DMS114 treated with DMSO at 0.1 percent for 48 hours (cell line): ENCODE data around the gene ABCB11.
"Not testable (repeated sequence)": the region's sequence is repeated elsewhere in the genome, so short reads cannot be mapped to it uniquely, and the experiment has no call there.

Source experiments
- DNase-seq: peaks from one replicate; lab custom pipeline; 2025; ENCODE audit not compliant: unreplicated experiment; lab: John Stamatoyannopoulos, UW

ABCB11 gene

DNA sequence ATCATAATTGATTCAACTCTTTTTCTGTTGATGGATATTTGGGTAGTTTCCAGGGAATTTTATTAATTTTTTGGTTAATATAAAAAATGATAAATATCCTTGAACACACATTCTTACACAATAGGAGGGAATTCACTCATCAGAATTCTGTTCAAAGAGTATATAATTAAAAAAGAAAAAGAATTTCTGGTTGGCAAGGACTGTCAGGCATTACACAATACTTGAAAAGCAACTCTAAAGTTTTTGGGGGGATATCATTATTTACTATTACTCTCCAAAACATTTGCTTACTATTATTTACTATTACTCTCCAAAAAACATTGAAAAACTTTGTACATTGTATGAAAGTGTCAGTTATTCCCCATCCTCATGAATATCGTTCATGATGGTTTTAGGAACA, 92.1 kb downstream of the ABCB11 start:
- DNase-seq: no peak

DNA sequence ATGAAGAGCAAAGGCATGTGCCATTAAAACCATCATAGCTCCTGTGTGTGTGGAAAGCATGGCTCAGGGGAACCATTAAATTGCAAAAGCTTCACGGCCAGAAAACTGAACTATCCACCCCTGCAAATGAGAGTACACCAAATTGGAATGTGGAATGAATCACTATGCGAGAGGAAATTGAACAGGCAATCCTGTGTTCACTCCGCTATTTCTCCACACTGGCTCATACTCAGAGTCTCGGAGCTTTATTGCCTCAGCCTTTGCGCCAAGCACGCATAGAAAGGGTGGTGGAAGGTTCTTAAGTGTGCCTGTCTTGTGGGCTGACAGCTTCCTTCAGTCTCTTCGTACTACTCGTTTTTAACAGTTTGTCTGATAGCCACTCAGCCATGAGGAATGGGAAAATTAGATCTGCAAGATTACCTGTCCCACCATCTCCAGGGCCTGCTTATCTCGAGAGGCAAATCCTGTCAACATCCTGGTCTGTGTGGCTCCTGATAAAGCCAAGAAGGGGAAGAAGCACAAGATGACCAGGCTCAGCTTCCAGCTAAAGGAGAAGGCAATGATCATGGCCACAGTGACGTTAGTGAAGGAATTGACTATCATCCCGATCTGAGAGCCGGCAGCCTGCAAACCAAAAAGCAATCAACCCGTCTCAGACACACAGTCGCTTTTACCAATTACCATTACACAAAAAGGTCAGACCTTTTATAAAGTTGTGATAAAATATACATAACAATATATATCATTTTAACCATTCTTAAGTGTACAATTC, 95.1 kb downstream of the ABCB11 start:
- DNase-seq: no peak

DNA sequence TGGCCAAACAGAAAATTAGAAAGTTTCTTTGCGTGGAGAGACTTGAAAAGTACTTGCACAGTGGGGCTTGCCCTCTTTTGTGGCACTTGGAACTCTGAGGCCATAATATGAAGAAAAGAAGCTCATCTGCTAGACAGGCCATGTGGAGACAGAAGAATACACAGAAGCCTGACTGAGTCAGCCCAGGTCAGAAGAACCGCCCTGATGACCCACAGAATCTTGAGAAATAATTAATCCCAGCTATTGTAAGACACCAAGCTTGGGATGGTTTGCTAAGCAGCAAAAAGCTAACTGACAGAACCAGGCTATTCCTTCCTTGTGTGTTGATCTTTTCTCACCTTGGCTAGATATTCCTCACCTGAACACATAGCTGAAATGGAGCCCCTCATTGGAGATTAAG, 96.3 kb downstream of the ABCB11 start:
- DNase-seq: no peak

DNA sequence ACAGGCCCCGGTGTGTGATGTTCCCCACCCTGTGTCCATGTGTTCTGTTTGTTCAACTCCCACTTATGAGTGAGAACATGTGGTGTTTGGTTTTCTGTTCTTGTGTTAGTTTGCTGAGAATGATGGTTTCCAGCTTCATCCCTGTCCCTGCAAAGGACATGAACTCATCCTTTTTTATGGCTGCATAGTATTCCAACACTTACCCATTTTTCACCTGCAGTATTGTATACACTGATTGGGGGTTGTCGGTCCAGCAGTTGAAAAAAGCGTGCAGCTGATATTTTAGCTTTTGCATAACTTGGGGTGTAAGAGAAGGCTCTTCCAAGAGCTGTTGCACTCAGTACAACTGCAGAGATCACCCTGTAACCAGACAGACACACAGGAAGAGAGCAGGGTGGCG, 99.0 kb downstream of the ABCB11 start:
- DNase-seq: not testable (repeated sequence)

DNA sequence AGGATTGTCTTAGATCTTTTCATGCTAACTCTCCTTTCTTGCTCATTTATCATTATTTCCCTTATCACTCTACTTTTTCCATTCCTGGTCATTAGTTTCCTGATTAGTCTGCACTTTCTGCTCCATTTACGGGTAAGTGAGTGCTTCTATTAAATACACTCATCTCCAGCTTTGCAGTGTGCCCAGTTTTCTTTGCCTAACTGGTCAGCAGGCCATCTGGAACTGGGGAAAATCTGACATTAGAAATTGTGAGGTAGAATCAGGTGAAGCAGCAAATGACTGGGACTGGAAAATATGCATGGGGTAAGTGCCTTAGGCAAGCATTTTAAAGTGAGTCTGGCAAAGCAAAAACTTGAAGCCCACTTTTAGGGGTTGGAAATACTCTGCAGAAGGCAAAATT, 100.9 kb downstream of the ABCB11 start:
- DNase-seq: no peak

DNA sequence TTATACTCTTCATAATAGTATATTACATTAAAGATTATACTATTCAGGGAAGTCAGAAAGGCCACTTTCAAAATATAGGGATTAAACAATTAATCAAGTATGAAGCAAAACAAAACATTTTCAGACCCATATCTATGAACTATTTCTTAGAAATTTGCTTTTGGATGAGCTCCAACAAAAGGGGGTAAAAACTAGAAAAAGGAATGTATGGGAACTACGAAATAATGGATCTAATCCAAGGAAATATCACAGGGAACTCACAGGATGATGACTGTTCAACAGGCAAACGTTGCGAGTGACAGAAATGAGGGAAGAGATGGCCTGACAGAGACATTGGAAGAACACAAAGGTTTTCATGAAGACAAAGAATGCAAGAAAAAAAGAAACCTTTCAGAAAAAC, 102.1 kb downstream of the ABCB11 start:
- DNase-seq: no peak

DNA sequence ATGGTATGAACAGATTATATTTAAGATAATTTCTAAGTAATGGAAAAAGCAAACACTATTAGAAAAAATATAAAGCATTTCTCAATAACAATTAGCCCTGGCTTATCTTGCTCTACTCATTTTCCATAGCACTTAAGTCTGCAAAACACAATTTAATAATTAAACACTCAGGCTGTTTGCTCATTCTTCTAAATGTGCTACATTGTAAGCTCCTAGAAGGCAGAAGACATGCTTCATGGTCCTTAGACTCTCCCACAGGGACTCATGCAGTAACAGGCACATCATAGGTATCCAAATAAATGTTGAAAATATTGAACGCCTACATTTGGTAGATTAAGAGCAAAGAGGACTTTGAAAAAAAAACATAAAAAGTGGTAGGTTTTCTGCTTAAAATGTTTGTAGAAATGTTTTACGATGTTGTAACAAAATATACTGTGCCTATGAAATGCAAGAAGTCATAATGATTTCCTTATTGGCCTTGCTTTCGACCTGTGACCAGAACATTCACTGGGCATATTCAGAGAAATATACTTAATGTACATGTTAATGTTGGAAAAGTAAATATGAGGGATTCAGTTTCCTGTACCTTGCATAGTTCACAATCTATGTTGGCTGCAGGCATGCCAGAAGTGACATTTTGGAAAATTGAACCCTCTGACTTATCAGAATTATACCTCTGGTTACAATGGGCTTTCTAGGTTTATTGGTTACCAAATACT, 102.9 kb downstream of the ABCB11 start:
- no peak for DNase-seq

DNA sequence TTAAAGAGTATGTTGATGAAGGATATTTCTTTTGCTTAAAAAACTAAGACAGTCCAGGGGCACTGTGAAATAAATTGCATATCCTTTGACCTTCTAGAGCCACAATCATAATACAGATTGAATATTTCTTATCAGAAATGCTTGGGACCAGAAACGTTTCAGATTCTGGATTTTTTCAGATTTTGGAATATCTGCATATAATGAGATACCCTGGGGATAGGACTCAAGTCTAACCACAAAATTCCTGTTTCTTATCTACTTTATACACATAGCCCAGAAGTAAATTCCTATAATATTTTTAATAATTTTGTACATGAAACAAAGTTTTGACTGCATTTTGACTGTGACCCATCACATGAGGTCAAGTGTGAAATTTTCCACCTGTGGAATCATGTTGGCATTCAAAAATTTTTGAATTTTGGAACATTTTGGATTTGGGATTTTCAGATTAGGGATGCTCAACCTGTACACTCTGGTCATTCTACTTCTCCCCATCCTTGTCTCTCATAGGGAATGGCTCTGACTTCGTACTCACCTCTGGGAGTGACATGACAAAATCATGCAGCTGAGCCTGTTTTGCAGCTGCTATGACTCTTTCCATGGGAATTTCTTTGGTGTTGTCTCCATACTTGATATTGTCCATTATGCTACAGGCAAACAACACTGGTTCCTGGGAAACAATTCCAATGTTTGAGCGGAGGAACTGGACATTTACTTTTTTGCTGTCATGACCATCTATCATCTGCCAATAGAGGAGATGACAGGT, 104.3 kb downstream of the ABCB11 start:
- DNase-seq: no peak

DNA sequence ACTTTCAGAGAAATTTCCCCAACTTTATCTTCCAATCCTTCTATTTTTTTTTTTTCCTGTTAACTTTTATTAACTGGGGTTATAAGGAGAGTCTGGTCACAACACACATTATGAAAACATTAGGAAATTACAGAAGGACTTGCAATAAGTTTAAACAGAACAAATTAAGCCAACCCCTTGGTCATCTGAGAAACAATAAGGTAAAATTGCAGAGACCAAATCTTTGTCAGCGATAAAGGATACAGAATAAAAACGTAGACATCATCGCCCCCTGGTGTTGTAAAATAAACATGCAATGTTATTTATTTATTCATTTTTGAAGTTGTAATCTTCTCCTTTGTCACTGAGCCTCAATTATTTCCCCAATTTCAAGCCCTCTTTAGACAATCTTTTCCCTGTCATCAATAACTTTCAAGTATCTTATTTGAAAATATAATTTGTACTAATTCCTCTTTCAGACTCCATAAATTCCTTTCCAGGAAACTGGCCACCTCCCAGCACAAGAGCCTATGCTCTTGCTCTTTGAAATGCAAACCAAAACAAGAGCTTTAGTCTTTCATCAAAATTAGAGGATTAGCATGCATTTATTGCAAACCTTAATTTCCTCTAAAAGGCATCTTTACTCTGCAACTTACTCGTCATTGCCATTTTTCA, 110.5 kb downstream of the ABCB11 start:
- DNase-seq: no peak

DNA sequence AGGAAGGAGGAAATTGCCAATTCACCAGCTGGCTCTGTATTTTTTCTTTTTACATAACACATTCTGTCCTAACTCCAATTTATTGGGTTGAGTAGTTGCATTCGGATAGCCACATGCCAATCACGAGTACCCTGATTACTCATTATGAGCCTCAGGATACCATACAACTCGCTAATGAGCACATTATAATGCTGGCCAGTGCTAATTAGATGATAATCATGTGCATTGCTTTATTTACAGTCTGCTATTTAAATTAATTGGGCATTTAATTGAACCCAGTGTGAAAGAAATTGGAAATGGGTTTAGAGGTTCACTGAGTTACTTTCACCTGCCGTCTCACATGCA, 114.8 kb downstream of the ABCB11 start:
- no peak for DNase-seq

DNA sequence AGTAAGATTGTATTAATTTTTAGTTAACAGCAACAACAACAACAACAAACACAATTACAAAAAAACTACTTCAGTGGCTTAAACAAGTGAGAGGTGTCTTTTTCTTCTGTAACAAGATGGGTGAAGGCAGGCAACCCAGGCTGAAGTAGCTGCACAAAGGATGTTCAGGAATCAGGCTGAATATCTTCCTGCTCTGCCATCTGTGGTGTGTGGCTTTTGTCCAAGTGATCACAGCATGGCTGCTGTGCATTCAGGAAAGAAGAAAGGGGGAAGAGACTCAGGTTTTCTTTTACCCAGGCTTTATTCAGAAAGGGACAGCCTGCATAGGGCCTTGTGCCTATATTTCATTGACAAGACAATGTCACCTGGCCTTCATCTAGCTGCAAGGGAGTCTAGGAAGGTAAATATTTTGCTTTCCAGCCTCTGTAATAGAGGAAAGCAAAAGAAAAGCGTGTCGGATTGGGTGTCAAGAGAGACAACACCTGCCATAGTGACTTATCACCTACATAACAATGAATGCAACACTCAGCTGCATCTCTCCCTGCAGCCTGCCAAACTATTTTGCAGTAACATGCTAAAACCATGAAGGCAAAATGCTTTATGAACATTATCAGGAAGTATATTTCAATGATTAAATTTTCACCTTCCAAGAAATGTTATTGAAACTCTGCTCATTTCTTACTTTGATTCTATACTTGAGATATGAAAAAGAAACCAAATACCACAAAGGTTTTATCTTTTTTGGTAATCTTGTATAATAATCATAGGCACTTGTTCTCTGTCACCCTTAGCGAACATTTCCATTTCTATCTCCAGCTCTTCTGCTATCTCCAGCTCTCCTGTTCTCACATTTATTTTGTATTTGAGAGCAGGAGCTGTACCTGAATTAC, 115.4 kb downstream of the ABCB11 start:
- DNase-seq: no peak

DNA sequence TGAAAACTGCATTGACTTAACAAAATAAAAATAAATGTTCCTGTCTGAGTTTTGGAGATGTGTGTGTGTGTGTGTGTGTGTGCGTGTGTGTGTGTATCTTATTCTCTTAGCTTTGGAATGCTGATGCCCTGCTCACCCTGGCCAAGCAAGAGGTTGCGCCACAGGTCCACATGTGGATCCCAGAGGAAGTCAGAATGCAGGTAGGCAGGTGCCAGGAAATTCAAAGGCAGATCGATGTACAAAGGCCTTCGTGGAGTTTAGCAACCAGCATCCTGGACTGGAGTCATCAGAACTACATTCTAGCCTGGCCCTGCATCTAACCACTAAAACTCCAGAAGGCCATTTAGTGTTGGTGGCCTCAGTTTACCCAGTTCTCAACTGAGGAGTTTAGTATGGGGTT, 117.6 kb downstream of the ABCB11 start:
- no peak for DNase-seq

DNA sequence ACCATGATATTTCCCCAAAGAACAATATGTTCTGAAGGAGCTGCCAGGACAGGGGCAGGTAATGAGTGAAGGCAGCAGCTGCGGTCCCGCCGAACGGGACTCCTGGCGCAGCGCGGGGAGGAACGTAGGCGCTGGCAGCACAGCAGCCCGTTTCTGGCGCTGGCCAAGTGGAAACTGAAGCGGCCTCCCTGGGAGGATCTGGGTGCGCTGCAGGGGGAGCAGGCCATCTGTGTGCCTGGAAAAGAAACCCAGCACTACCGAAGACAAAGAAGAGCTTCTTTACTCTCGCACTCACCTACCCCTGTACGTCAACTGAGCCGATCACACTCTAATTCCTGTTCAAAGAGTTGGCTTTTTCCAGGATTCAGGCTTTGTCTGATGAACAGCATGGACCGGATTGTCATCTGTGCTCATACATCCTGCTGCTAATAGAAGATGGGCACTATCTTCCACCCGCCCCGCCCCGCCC, 118.2 kb downstream of the ABCB11 start:
- no peak for DNase-seq

DNA sequence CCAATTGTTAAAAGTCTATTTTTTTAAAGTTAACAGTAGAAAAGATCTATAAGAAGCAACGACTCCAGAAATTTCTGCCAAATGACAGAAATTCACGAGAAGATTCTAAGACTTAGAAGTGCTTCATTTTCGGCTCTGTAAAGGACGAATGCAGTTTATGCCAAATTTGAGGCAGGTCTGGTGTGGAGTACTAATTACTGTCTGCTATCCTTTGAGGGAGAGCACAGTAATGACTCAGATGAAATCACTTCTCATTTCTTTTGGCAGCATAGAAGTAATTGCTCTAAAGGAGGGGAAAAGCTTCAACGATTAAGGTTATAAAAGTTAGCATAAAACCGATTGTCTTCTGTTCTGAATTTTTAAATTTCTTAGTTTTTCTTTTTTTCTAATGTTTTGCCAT, 118.7 kb downstream of the ABCB11 start:
- no peak for DNase-seq

DNA sequence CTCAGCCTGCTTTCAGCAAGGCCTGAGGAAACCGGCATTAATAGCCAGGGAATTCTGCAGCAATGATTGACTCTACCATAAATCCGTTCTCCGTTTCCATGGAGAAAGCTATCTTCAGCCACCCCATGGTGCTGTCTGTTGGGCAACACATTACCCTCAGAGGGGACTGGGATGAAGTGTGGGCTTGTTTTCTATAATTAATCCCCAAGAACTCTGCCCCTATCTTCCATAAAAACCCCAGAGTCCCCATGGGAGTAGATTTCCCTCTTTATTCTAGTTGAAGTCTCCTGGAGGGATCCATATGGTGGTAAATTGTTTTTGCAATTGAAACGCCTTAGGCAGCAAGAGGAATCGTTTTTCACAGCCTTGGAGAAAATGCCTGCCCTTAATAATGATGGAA, 120.8 kb downstream of the ABCB11 start:
- DNase-seq: no peak

DNA sequence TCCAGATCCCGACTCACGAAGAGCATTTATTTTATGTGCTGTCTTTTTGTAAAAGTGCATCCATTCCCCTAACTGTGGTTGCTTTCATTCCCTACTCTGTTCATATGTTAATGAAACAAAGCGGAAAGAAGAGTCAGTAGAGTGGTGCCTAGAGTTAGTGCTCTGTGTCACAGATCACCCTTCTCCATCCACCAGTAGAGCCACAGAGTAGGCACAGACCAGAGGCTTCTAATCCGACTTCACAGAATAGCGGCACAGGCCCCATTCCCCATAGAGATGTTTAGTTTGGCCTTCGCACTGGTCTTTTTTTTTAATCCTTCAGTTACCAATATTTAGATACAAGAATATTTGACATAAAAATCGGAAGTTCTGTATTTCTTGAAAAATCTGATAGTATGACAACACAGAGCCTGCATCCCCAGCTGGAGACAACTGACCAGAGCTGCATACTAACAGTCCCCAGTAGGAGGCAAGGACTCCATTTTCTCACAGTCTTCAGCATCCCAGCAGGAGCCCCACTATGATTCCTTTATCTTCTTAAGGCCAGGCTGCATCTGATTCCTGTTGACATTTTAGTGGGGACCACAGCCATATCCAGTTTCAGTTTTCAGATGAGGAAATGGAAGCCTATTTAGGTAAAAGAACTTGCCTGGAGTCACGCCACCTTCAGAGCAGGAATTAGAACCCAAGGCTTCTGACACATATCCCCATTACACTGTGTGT, 123.0 kb downstream of the ABCB11 start:
- no peak for DNase-seq

DNA sequence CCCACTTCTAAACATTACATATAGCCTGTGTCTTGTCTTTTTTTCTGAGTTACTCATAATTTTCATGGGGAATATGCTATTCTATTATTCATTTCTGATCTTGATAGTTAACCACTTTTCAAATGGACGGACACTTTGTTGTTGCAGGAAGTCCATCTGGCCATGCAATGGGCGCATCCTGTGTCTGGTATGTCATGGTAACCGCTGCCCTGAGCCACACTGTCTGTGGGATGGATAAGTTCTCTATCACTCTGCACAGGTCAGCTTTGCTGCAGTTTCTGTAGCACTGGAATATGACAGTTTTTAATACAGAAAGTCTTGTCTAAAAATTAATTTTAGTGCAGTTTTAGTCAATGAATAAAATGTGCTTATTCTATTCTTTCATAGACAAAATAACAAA, 126.8 kb downstream of the ABCB11 start:
- no peak for DNase-seq

DNA sequence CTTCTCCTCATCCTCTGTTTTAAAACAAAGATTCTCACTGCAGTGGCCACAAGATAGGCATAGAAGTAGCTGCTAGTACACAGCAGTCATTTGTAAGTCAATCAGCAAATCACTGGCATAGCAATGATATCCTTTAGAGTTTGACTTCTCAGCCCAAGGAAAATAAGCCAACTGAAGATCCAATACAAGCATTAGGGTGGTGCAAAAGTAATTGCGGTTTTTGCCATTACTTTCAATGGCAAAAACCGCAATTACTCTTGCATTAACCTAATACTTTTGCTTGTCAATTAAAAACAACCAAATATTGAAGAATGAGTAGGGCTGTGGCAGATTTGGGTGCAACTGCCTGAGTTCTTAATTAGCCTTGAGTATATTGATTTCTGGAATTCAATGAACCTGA, 127.2 kb downstream of the ABCB11 start:
- no peak for DNase-seq

DNA sequence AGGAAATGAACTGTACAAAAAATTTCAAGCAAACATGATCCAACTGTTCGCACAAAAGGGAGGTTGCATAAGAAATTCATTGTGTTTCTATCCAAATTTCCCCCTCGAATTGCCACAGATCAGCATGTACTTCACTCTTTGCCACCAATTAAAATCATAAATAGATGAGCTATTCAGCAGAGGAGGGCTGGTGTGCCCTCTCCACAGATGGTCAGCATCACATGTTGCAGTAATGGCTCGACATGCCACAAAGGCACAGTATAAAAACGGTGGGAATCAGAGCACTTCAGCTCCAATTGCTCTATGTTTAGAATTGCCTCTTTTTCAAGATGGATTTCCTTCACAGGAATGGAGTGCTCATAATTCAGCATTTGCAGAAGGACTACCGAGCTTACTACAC, 130.1 kb downstream of the ABCB11 start, which contains the start of gene G6PC2:
TSS of gene G6PC2 (plus strand) at position 289 of the 400 bp plus-strand sequence. CDS start at position 330, 41 bp downstream.
- DNase-seq: no peak

DNA sequence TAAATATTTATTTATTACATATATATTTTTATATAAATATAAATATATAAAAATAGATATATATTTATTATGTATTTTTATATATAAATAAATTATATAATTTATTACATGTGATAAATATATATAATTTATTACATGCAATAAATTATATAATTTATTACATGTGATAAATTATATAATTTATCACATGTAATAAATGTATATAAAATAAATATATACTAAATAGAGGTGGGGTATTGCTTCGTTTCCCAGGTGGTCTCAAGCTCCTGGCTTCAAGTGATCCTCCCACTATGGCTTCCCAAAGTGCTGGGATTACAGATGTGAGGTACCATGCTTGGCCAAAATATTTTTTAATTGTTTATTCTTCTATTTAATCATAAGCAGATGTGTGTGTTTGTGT, 133.7 kb downstream of the ABCB11 start:
- no peak for DNase-seq
